NCI-H446 (cell line): ENCODE results near the gene CRAMP1.
"Not testable (repeated sequence)": the region's sequence is repeated elsewhere in the genome, so short reads cannot be mapped to it uniquely, and the experiment has no call there.

Experiments
- DNase-seq, 2 experiments: peaks; one replicate each; lab custom pipeline; 2025; lab: John Stamatoyannopoulos, UW

Gene CRAMP1

DNA sequence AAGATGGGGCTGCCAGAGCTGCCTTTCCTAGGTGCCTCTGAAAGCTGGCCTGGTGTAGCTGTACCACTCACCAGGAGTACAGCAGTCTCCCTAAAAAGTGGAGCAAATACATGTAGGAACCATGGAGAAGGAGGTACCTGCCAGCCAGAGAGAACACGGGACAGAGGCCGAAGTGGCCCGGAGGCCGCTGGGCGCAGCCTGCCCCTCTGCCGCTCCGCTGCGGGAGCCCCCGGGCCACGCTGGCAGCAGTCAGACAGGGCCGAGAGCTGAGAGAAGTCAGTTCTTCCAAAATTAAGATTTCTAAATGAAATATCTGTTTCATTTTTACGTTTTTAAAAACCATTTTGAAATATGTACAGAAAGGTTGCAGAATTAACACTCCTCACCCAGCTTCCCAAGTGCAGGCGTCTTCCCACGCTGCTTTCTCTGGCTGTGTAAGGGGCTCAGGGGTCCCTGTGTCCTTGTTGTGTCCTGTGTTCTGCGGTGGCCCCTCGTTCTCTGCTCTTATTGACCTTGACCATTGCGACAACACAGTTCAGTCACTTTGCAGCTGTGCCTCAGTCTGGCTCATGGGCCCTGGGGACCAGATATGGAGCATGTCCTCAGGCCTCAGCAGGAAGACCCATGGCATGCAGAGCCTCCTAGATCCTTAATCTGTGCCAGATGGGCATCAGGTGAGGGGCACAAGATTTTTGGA lies 98.8 kb downstream of the CRAMP1 start:
- DNase-seq: no peak

DNA sequence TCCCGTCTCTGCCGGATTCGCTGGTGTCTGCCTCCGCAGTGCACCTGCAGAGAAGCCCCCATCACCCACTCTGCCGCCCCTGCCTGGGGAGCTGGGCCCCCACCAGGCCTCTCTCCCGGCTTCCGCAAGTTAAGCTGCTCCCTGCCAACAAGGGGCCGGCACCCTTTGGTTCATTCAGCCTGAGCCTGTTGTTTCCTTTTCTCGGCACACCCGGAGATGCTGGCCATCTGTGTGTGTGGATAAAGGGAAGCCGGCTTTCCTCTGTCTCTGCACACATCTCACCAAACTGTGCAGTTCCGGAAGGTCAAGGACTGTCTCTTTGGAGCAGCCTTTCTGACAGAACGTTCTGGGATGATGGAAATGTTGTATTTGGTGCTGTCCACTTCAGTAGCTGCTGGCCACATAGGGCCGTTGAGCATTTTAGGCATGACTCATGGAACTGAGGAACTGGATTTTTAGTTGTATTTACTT lies 100.7 kb downstream of the CRAMP1 start:
- no peak for DNase-seq

DNA sequence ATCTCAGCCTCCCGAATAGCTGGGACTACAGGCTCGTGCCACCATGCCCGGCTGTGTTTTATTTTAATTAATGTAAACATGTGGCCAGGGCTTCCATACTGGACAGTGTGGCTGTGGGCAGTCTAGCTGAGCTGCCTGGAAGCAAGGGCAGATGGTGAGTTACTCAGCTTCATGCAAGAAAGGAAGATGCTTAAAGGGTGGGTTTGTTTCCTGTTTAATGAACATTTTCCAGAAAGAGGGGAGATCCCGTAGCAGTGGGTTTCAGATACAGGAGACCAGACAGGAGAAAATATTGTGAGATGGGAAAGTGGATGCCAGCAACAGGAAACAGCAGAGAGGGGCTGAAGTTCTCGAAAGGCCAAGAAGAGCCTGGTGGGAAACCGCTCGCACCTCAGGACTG lies 101.2 kb downstream of the CRAMP1 start:
- no peak for DNase-seq

DNA sequence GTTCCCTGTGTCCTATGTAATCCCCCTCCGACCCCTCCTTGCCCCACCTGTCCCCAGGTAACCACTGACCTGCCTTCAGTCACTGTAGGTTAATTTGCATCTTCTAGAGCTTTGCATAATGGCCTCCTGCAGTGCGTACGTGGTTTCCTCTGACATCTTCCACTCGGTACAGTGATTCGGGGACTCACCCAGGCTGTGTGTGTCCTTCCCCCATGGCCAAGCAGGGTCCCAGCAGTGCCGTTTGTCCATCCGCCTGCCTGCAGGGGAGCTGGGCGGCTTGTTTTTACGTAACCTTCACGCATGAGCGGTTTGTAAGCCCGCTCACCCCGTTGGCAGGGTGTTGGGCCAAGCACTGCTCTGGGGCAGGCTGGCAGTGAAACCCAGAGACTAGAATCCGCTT lies 101.8 kb downstream of the CRAMP1 start:
- DNase-seq: no peak

DNA sequence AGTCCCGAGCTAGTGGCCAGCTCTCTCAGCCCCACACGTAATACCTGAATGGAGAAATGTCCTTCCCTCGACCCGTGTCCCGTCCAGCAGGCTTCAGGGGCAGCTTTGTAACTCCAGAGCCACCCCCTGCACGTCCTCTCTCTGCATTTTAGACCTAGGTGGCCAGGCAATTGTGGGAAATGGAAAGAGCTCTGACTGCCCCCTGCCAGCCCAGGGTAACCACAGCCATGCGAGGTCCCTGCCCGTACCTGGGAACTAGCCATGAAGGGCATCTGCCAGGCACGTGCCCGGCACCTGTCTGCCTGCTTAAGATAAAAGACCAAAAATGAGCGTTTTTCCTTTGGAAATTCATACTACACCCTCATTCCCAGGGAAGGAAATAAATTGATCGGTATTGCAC lies 103.1 kb downstream of the CRAMP1 start:
- DNase-seq: no peak

DNA sequence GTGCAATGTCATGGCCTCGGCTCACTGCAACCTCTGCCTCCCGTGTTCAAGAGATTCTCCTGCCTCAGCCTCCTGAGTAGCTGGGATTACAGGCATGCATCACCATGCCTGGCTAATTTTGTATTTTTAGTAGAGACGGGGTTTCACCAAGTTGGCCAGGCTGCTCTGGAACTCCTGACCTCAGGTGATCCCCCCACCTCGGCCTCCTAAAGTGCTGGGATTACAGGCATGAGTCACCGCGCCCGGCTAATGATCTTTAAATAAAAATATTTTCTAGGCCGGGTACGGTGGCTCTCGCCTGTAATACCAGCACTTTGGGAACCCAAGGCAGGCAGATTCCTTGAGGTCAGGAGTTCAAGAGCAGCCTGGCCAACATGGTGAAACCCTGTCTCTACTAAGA lies 106.1 kb downstream of the CRAMP1 start:
- not testable (repeated sequence) for DNase-seq

DNA sequence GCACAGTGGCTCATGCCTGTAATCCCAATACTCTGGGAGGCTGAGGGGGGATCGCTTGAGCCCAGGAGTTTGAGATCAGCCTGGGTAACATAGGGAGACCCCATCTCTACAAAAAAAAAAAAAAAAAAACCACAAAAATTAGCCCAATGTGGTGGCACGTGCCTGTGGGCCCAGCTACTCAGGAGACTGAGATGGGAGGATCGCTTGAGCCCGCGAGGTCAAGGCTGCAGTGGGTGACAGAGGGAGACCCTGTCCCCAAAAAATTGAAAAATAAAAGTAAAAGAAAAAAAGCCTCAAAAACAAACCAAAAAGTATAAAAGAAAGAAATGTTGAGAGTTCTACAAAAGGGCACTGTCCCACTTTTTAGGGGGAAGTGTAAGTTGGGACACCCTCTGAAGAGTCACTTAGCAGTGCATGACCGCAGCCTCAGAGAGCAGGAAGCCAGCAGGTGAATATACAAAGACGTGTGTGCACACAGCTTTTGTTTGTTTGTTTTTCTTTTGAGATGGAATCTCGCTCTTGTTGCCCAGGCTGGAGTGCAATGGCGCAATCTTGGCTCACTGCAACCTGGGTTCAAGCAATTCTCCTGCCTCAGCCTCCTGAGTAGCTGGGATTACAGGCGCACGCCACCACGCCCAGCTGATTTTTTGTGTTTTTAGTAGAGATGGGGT lies 107.5 kb downstream of the CRAMP1 start:
- not testable (repeated sequence) for DNase-seq

DNA sequence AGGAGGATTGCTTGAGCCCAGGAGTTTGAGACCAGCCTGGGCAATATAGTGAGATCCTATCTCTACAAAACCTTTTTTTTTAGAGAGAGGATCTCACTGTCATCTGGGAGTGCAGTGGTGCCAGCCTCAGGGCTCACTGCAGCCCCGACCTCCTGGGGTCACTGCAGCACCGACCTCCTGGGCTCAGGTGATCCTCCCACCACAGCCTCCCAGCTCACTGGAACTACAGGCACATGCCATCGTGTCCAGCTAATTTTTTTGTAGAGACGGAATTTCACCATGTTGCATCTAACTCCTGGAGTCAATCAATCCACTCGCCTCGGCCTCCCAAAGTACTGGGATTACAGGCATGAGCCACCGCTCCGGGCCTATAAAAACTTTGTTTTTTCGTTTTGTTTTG lies 109.2 kb downstream of the CRAMP1 start:
- no peak for DNase-seq

DNA sequence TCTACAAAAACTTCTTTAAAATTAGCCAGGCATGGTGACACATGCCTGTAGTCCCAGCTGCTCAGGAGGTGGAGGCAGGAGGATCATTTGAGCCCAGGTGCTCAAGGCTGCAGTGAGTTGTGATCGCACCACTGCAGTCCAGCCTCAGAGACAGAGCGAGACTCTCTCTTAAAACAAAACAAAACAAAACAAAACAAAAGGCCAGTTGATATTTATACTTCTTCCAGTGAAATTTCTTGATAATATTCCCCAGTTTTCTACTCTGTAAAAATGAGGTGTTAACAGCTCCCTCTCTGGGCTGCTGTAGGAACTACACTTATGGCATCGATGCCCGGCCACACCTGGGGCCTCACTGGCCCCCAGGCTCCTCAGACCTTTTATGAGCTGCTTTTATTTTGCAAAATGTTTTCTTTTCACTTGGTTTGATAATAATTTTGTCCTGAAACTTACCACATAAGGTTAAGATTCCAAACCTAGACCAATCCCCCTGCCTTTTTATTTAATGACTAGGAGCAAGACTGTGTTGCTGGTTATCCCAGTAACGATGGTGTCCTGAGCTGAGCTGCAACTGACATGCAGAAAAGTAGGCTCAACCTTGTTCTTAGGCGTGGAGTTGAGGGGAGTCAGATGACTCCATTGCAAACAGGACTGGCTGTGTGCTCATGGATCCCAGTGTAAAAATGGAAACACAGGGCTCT lies 111.4 kb downstream of the CRAMP1 start:
- peak in 1 of 2 experiments; percentile 19 for DNase-seq

DNA sequence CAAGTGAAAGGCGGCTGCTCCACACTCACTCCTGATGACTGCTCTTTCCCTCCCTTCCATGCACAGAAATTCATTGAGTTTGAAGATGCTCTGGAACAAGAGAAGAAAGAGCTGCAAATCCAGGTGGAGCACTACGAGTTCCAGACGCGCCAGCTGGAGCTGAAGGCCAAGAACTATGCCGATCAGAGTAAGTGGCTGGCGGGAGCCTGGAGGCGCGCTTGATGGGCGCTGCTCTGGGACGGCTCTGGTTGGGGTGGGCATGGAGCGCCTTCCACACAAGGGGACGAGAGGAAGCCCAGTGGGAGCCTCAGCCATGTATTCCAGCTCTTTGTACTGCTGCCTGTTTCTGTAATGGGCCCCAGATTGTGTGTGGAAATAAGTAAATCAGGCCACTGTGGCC lies 112.3 kb downstream of the CRAMP1 start:
- no peak for DNase-seq

DNA sequence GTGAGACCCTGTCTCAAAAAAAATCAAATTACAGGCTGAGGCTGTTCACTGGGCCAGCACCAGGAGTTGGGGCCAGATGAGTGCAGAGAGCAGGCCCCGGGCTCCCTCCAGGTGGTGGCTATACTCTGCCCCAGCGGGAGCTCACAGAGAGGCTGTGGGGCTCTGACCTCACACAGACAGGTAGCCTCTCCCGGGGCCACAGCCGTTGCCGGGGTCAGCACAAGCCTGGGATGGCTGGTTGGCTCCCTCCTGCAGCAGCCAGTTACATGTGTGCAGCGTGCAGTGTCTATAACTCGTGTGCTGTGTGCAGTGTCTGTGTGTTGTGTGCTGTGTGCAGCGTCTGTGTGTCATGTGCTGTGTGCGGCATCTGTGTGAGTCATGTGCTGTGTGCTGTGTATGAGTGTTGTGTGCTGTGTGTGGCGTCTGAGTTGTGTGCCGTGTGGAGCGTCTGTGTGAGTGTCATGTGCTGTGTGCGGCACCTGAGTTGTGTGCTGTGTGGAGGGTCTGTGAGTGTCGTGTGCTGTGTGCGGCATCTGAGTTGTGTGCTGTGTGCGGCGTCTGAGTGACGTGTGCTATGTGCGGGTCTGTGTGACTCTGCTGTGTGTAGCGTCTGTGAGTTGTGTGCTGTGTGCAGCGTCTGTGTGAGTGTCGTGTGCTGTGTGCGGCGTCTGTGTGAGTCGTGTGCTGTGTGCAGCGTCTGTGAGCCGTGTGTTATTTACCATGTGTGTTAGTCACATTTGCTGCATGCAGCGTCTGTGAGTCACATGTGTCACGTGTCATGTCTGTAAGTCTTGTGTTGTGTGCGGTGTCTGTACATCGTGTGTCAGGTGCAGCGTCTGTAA lies 114.7 kb downstream of the CRAMP1 start:
- DNase-seq: no peak
